HG03095 (cell line): ENCODE data around the gene PRR20G.
"Not testable (repeated sequence)": the region's sequence is repeated elsewhere in the genome, so short reads cannot be mapped to it uniquely, and the experiment has no call there.

Experiments used
- ATAC-seq: cut with Tn5 transposase; IDR thresholded peaks from one replicate; pipeline ENCODE4 v1.9.1; 2021; ENCODE audit warnings: moderate library complexity; ENCODE audit not compliant: unreplicated experiment

Gene PRR20G

DNA sequence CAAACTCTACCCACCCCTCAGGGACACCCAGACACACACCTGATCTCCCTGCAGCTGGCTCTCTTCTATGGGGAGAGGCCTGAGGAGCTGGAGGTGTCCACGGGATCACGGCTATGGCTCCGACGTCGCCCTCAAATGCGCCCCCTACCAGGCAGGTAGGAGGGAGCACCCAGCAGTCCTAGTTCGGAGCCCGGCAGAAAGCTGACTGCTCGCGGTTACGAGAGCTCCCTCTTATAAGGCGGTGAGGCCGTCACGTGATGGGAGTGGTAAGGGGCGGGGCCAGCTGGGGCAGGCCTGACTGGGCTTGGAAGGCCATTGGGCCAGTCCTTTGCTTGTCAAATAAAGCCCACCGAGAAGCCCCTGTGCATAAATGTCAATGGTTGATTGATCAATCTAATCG, at the start of gene PRR20G:
Gene PRR20G, minus strand, starts transcription at position 207 of the 400 bp plus-strand sequence. CDS start 681 bp downstream, outside the sequence.
- ATAC-seq: no peak

DNA sequence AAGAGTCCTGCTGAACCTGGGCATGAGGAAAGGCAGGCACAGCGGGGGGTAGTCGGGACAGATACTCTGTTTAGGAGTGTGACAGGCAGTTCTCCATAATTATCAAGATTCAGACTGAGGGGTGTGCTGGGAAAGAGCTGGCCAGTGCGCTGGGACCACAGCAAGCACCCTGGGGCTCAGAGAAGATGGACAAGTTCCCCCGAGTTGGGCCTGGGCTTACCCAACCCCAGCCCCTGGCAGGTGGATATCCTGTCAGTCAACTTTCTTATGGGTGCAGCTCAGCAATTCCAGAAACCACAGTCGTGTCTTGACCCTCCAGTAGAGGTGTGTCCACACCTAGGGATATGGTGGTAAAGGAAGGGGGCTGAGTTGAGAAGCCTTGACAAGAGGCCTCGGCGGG, 49.2 kb upstream of the PRR20G start:
- no peak for ATAC-seq

DNA sequence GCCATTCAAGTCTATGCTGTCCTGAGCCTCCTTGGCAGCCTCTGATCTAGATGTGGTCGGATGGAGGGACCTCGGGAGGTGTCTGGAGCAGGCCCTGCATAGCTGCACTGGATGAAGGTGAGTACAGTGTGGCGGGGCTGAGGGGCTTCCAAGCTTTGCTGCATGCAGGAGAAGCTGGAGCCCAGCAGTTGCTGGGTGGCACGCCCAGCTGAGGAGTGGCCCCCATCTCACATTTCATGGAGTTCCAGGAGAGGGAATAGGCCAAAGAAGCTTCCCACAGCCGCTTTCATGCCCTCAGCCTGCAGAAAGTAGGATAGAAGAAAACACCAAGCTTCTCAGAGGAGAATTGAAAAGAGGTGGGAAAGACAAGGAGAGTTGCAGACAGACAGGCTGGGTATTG, 48.3 kb upstream of the PRR20G start:
- no peak for ATAC-seq

DNA sequence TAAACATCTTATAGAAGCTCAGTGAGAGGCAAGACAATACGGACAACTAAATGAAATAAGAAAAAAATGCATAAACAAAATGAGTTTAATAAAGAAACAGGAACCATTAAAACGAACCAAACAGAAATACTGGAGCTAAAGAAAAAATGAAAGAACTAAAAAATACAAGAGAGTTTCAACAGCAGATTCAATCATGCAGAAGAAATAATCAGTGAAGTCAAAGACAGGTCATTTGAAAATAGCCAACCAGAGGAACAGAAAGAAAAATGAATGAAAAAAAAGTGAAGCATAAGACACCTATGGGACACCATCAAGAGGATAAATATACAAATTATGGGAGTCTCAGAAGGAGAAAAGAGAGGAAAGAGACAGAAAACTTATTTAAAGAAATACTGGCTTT, 42.5 kb upstream of the PRR20G start:
- no peak for ATAC-seq

DNA sequence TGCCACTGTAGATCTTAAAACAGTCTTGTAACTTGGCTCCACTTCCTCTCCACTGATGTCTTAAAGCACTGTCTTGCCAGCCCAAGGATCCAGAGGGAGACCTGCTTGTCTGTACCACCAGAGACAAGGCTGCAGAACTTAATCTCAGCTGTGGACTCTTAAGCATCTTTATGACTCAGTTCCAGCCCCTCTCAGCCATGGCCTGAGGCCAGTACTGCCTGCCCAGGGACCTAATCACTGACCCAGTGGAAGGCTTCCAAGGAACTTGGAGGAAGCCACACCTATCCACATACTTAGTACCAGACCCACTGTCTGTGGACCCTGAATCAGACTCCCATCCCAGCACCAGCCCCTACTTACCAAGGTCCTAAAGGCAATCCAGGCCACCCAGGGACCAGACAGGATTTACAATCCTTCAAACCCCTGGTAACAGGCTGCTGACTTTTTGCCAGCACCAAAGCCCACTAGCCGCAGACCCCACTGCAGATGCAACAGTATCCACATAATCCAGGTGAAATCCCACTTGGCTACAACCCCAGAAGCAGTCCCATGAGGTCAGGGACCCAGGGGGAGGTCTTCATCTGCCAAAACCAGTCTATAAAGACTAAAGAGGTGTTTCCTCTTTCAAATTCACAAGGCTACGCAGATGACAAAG, 41.9 kb upstream of the PRR20G start:
- ATAC-seq: no peak

DNA sequence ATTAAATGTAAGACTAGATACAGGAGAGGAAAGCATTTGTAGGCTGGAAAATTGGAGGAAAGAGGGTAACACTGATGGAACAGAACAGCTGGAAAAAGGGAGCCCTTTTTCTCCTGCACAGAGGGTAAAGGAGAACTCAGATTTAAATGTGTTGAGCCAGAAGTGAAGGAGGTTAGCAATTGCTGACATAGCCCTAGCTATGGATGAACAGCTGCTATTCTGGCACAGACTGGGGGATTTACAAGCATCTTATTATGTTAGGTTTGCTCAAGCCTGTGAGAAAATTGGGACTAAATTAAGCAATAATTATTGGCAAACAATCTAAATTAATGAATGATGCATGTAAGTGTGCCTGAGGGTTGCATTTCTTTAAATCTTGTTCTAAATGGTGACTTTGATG, 40.6 kb upstream of the PRR20G start:
- ATAC-seq: no peak

DNA sequence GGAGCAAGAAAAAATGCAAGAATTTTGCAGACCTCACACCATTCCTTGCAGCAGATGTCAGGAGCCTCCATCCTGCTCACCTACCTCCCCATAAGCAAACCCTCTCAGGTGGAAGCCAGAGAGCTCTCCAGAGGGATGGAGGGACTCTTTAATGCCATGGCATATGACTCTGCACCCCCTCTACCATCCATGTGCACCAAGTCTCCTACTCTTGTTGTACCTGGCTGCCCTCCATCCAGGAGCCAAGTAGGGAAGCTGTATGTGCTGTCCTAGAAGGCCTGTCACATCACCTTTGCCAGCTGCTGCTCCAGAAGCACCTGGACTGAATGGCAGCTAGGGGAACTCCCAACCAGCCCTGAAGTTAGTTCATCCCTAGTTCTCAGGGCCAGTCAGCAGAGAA, 38.5 kb upstream of the PRR20G start:
- no peak for ATAC-seq

DNA sequence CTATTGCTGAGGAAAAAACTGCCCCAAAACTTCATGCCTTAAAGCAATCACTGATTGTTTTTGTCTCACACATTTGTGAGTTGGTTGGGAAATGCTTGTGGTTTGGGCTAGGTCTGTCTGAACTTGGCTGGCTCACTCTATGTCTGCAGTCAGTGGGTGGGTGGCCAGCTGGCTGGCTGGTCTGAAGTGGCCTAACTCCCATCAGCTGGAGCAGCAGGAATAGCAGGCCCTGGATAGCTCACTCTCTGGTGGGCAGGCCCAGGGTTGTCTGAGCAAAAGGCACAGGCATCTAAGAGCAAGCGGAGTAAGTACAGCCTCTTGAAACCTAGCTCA, 37.7 kb upstream of the PRR20G start:
- ATAC-seq: no peak

DNA sequence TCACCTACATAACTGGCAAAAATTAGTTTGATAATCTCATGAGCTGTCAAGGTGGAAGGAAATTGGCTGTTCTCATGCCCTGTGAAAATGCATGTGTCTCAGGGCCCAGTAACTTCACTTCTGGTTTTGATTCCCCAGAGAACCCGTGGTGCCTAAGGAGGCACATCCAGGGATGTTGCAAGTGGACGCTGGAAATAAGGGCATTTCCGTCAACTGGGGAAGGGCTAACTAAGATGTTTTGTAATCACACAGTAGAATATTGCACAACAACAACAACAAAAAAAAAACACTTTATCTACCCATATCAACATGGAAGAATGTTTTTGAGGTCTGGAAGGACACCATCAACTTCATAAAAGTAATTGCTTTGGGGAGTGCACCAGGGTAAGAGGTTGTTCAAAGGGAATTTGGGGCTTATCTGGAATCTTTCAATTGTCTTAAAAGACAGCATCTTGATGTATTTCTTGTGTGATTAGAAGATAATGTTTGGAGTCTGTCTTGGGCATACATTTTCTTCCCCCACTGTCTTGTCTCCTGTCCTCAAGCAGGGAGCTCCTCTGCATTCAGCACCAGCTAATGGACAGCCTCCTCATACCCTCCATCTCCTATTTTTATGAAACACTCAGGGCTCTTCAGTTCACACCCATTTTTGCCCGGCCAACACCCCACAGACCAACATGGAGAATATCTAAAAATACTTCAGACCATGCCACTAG, 37.2 kb upstream of the PRR20G start:
- ATAC-seq: no peak

DNA sequence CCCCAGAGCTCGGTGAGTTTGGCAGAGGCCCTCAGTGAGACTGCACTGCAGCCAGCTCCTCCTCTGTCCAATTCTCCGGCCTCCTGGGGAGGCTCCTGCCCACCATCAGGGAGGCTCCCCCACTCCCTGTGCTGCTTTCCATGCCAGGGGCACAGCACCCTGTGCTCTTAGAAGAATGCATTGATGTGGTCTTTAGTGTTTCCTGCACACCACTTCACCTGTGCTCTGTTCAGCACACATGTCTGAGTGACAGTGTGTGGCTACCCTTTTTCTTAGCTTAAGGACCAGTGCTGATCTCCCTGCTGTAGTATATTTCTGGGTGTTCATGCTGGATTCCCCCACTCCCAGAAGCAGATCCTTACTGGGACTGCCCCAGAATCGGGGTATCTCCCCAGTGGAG, 36.2 kb upstream of the PRR20G start:
- ATAC-seq: no peak

DNA sequence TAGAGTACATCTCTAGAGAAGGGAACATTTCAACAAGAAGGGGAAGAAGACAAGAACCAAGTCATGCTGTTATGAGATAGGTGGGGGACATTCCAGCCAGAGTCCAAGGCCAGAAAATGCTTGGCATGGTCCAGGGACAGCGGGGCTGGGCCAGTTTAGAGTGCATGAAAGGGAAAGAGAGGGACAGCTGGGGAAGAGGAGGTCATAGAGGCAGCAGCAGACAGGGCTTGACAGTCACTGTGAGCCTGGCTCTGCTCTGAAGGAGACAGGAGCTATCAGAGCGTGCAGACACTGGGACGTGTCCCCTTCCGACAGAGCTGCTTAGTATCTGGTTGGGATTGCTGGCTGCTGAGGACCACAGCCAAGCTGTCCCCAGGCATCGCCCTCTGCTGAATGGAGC, 35.7 kb upstream of the PRR20G start:
- ATAC-seq: no peak

DNA sequence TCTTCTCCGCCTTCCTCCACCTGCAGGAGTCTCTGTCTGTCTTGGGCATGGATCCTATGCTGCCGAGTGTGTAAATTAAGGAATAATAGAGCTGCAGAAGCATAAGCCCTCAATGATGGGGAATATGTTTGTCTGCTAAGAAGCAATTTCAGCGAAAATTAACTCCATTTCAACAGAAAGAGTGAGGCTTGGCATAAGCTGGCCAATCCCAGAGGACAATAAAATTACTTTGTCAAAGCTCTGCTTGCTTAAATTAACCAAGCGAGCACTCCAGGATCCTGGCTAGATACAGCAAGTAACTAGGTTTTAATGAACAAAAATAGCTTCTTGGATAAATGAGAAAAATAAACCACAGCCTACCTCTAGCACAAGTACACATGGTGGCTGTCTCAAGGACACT, 33.5 kb upstream of the PRR20G start:
- no peak for ATAC-seq

DNA sequence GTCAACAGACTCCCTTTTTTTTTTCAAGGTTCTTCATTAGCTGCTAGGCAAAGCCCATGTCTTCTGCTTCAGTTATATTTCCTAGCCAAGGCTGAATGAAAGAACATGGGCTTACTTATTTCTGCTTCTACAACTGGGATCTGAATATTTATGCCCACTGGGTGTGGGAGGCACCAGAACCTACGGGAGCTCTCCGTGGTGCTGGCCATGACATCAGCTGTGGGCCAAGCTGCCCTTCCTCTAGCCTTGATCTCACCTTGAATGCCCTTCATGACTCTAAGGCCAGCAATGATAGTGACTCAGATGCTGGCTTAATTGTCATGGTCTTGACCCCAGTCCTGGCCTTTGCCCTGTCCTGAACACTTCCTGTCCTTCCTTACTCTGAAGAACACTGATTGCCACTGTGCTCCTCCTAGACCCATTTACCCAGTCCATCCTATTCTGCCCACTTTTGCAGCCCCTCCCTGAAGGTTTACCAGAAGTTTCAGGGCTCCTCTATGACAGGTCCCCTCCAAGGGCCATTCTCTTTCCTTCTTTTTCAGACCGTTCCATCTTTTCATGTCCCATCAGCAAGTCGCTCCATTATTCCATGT, 32.8 kb upstream of the PRR20G start:
- ATAC-seq: no peak

DNA sequence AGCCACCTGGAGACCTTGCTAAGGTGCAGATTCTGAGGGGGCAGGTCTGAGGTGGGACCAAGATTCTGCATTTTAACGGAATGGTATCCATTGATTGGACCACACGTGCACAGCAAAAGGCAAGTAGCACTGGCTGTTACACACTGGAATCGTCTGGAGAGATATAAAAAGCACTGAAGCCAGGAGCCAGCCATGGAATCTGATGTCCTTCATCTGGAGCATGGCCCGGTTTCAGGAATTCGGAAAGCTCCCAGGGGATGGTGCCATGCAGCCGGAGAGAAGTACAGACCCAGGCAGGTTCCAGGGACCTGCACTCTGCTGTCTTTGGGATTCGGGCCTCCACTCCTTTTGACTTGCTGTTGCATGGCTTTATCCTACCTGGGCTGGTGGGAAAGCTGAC, 28.8 kb upstream of the PRR20G start:
- no peak for ATAC-seq

DNA sequence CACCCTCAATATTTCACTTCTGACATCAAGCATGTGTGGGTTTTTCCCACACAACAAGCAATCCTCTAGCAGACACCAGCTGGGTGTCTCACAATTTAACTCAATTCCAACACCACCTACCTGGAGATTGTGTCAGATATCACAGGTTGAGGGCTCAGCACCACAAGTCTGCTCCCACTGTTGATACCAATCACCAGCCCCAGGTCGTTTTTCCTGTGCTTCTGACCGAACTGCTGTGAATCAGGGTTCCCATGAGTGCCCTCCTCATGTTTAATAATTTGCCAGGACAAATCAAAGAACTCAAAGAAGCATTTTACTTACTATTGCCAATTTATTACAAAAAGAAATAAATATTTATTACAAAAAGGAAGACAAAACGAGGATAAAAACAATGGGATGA, 25.0 kb upstream of the PRR20G start:
- ATAC-seq: no peak

DNA sequence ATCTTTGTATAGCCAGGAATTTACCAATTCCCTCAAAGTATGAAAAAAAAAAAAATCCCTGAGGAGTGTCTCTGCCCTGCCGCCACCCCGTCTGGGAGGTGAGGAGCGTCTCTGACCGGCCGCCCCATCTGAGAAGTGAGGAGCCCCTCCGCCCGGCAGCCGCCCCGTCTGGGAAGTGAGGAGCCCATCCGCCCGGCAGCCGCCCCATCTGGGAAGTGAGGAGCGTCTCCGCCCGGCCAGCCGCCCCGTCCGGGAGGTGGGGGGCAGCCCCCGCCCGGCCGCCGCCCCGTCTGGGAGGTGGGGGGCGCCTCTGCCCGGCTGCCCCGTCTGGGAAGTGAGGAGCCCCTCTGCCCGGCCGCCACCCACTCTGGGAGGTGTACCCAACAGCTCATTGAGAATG, 21.0 kb upstream of the PRR20G start:
- ATAC-seq: not testable (repeated sequence)

DNA sequence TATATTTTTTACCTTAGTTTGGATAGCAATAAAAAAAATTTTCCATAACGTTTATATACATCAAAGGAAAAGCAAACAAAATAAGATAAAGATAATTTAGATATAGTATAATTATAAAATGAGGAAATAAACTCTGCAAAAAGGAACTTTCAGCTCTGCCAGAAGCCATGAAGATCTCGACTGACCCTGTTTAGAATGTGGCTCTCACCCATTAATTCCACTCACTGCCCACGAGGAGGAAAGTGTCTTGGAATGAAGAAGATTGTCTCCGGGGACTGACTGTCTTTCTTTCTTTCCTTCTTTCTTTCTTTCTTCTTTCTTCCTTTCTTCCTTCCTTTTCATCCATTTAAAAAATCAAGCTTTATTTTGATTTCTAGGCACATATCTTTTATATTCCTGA, 20.1 kb upstream of the PRR20G start:
- no peak for ATAC-seq

DNA sequence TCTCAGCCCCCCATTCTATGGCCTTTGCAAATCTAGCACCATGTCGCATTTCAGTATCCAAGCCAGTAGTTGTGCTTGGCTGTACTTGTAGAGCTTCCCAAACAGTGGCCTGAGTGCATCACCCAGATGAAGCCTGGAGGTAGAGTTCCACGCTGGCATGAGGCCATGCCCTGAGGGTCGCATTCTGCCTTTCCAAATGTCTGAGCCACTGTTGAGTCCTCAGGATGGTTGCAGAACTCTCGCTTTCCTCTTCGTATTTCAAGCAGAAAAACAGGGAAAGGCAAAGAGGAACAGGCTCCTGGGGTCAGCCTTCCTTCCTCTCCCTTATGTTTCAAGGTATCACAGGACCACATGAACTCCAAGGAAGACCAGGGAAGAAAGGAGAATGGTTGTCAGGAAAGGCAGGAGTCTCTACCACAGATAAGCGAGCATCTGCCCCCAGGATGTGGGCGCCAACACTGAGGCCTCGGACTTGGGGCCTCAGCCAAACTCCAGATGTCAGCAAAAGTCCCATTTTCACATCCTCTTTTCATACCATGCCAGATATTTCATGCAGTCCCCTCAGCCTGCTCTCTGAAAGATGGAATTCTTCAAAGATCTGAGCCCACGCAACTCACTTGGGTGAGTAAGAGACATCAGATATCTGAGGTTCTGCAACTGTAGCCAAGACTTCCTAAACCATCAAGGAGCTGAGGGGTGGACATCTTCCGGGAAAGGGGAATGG, 19.4 kb upstream of the PRR20G start:
- ATAC-seq: no peak

DNA sequence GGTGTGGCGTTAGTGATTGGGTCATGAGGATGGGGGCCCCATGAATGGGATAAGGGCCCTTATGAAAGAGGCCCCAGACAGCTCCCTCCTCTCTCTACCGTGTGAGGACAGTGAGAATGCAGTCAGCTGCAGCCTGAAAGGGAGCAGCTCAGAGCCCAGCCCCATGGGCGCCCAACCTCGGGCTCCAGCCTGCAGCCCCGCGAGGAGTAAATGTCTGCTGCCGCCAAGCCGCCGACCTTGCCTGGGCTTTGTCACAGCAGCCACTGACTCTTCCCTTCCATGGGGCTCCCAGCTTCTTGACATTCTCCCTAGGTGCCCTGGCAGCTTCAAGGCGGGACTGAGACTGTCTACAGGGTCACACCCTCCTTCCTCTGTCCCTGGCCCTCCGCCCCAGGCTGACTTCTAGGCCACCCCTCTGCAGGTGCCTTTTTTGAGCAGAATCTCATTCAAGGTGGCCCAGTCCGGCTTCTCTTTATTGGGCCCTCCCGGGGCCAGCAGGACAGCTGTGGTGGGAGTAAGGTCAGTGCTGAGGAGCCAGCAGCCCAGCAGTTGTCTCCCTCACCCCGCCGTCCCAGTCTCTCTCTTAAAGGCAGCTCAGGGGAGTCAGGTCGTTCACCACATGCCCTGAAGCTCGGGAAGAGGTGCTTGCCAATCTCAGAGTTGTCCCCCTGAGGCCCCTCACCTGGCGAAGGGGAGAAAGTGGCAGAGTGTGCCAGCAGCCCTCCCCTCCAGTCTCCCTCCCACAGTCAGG, 18.7 kb upstream of the PRR20G start:
- no peak for ATAC-seq

DNA sequence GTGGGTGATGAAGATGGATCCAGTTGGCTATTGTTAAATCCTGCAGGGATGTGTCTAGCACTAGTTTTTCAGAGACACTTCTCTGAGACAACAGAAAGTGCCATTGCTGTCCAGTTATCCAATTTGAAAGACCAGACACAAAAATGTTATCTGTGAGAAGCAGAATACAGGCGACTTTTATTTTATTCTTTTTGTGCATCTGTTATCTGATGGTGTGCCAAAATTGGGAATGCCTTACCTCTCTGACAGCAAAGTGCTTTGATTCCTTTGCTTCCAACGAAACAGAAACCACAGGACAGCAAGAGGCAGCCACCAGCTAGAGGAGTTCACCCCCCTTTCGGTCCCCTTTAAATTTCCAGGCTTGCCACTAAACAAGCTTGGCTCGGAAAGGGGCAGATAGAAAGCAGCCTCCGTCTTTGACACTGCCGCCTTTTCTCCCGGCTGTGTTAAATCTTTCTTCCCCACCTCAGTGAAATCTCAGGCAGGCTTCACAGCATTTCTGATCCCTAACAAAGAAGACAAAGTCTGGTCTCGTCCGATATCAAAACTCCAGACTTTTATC, 17.7 kb upstream of the PRR20G start:
- ATAC-seq: no peak
